Caco-2 (cell line): Measurements from ENCODE around the gene NEGR1. TPM values are rescaled to one million over a fixed set of nuclear protein-coding genes. Genes with fewer than 3 reads are reported as not detected.

ENCODE experiments used
- BruUV-seq: library from RNA; stranded (reverse); fragments of 400-500 nt; replicated peaks from 2 replicates; lab custom pipeline; 2021; lab: Mats Ljungman, UMichigan
- CTCF ChIA-PET: fragments of 300-600 bp; sonication (Branson Sonifier 250); formaldehyde crosslinking; loops from one replicate; lab custom pipeline; 2022; ENCODE audit warnings: antibody characterized with exemption; lab: Charles Lee
- POLR2A ChIA-PET: fragments of 300-600 bp; sonication (Branson Sonifier 250); formaldehyde crosslinking; loops from one replicate; lab custom pipeline; 2022; ENCODE audit warnings: antibody characterized with exemption; lab: Charles Lee
- DNase-seq, 2 experiments: peaks; one replicate each; pipeline versions ENCODE4 v3.0.0 to v3.0.0-alpha.2; 2020 to 2022
- H3K27me3 ChIP-seq: replicated peaks from 2 replicates; pipeline ENCODE4 v1.6.0; 2011; ENCODE audit warnings: low read length; ENCODE audit not compliant: control insufficient read depth, insufficient read depth
- H3K36me3 ChIP-seq: 2 replicates; pipeline ENCODE4 v1.5.1; 2011; ENCODE audit warnings: low read length; ENCODE audit not compliant: control insufficient read depth, insufficient read depth
- H3K4me1 ChIP-seq: fragments of 250-450 bp; sonication (Bioruptor Pico); 2 replicates; pipeline ENCODE4 v1.5.1; 2020; ENCODE audit warnings: mild to moderate bottlenecking
- H3K4me3 ChIP-seq: 2 replicates; pipeline ENCODE4 v1.5.1; 2011; ENCODE audit warnings: low read depth, mild to moderate bottlenecking, control low read depth, low read length
- H3K9me3 ChIP-seq: fragments of 250-450 bp; sonication (Bioruptor Pico); 2 replicates; pipeline ENCODE4 v1.5.1; 2020; ENCODE audit warnings: mild to moderate bottlenecking, moderate library complexity
- H3K27ac Mint-ChIP-seq: one replicate; pipeline ENCODE4 v1.8.0; 2022; ENCODE audit warnings: mixed read lengths; ENCODE audit not compliant: unreplicated experiment
- H3K27me3 Mint-ChIP-seq: one replicate; pipeline ENCODE4 v1.8.0; 2022; ENCODE audit warnings: mixed read lengths; ENCODE audit not compliant: insufficient read depth, unreplicated experiment
- H3K36me3 Mint-ChIP-seq: one replicate; pipeline ENCODE4 v1.8.0; 2022; ENCODE audit warnings: mild to moderate bottlenecking, mixed read lengths; ENCODE audit not compliant: insufficient read depth, unreplicated experiment
- H3K4me1 Mint-ChIP-seq: one replicate; pipeline ENCODE4 v1.8.0; 2022; ENCODE audit warnings: low read depth, mixed read lengths; ENCODE audit not compliant: unreplicated experiment
- H3K4me3 Mint-ChIP-seq: one replicate; pipeline ENCODE4 v1.8.0; 2022; ENCODE audit warnings: mild to moderate bottlenecking, moderate library complexity, mixed read lengths; ENCODE audit not compliant: unreplicated experiment
- H3K9me3 Mint-ChIP-seq: one replicate; pipeline ENCODE4 v1.8.0; 2022; ENCODE audit warnings: mixed read lengths; ENCODE audit not compliant: unreplicated experiment
- CTCF ChIP-seq, 2 experiments: fragments of 200-600 bp in 1 of 2; IDR thresholded peaks; 1 replicate in 1 of 2; 2 replicates in 1 of 2; pipeline versions ENCODE4 v1.5.1 to v1.8.0; 2011 to 2022; ENCODE audit warnings: antibody characterized with exemption in 1 of 2, control low read depth in 1 of 2, inconsistent platforms in 1 of 2, low read depth in 1 of 2, low read length in 1 of 2, mild to moderate bottlenecking in 1 of 2, moderate library complexity in 1 of 2; ENCODE audit not compliant: insufficient read depth in 1 of 2, severe bottlenecking in 1 of 2, unreplicated experiment in 1 of 2
- intact Hi-C: fragments of 100-400 bp; cut with micrococcal nuclease; formaldehyde crosslinking; loops from one replicate; pipeline ENCODE4 v1.10.0; 2022; ENCODE audit not compliant: unreplicated experiment
- total RNA-seq: library from RNA; stranded (reverse); gene quantifications from 2 replicates; pipeline ENCODE4 v1.2.3, GENCODE V29; 2022

NEGR1 gene
- total RNA-seq, 1 experiment from 2014 or later = not detected

GRCh38 chr1:71438626-71439025, 843.7 kb downstream of the NEGR1 start:
- no peak overlapping the region for H3K27ac Mint-ChIP-seq
- H3K4me1 Mint-ChIP-seq = no peaks in the 10 kb centered on the region
- no peaks in the 10 kb centered on the region for H3K9me3 Mint-ChIP-seq
- H3K4me1 ChIP-seq = no peaks in the 10 kb centered on the region
- intact Hi-C loops = no loop called here
- no peak for DNase-seq
- no peaks in the 10 kb centered on the region for H3K27me3 Mint-ChIP-seq
- H3K4me3 ChIP-seq = no peak overlapping the region
- CTCF ChIA-PET = no interaction called here
- no peaks in the 10 kb centered on the region for H3K27me3 ChIP-seq
- no peaks in the 10 kb centered on the region for H3K36me3 Mint-ChIP-seq
- TF ChIP-seq CTCF (IDR thresholded peaks at IDR 0.05; ENCODE audit: insufficient read depth in 1 of 2, low read depth in 1 of 2, low read length in 1 of 2, severe bottlenecking in 1 of 2, unreplicated experiment in 1 of 2) = no peak
- BruUV-seq = no TSS peak
- no peaks in the 10 kb centered on the region for H3K36me3 ChIP-seq
- no peaks in the 10 kb centered on the region for H3K9me3 ChIP-seq
- POLR2A ChIA-PET = no interaction called here
- no peak overlapping the region for H3K4me3 Mint-ChIP-seq

- no peak for TF ChIP-seq CTCF (IDR thresholded peaks at IDR 0.05; ENCODE audit: insufficient read depth in 1 of 2, low read depth in 1 of 2, low read length in 1 of 2, severe bottlenecking in 1 of 2, unreplicated experiment in 1 of 2)
- H3K4me1 Mint-ChIP-seq = no peaks in the 10 kb centered on the region
- H3K27ac Mint-ChIP-seq = no peak overlapping the region
- H3K36me3 ChIP-seq = no peaks in the 10 kb centered on the region
- H3K4me3 Mint-ChIP-seq = no peak overlapping the region
- CTCF ChIA-PET = no interaction called here
- H3K27me3 ChIP-seq = no peaks in the 10 kb centered on the region
- H3K4me1 ChIP-seq = no peaks in the 10 kb centered on the region
- no peak for DNase-seq
- BruUV-seq = no TSS peak
- H3K4me3 ChIP-seq = no peak overlapping the region
- H3K27me3 Mint-ChIP-seq = no peaks in the 10 kb centered on the region
- POLR2A ChIA-PET = no interaction called here
- H3K9me3 ChIP-seq = no peaks in the 10 kb centered on the region
- no peaks in the 10 kb centered on the region for H3K9me3 Mint-ChIP-seq
- intact Hi-C loops = no loop called here
- no peaks in the 10 kb centered on the region for H3K36me3 Mint-ChIP-seq
Observed at GRCh38 chr1:71435951-71436350, 846.4 kb downstream of the NEGR1 start.

GRCh38 chr1:71434240-71434639, 848.1 kb downstream of the NEGR1 start:
- CTCF ChIA-PET = no interaction called here
- TF ChIP-seq CTCF (IDR thresholded peaks at IDR 0.05; ENCODE audit: insufficient read depth in 1 of 2, low read depth in 1 of 2, low read length in 1 of 2, severe bottlenecking in 1 of 2, unreplicated experiment in 1 of 2) = no peak
- no peak overlapping the region for H3K27ac Mint-ChIP-seq
- POLR2A ChIA-PET = no interaction called here
- no peaks in the 10 kb centered on the region for H3K4me1 Mint-ChIP-seq
- Histone ChIP-seq H3K27me3 (no peaks in the 10 kb centered on the region), H3K4me1 (no peaks in the 10 kb centered on the region), H3K4me3 (no peak overlapping the region), H3K36me3 (no peaks in the 10 kb centered on the region), H3K9me3 (no peaks in the 10 kb centered on the region)
- H3K9me3 Mint-ChIP-seq = no peaks in the 10 kb centered on the region
- H3K36me3 Mint-ChIP-seq = no peaks in the 10 kb centered on the region
- no TSS peak for BruUV-seq
- intact Hi-C loops = no loop called here
- no peaks in the 10 kb centered on the region for H3K27me3 Mint-ChIP-seq
- DNase-seq = no peak
- no peak overlapping the region for H3K4me3 Mint-ChIP-seq
